ENCODE results near the gene SRPRB.

SRPRB gene

DNA sequence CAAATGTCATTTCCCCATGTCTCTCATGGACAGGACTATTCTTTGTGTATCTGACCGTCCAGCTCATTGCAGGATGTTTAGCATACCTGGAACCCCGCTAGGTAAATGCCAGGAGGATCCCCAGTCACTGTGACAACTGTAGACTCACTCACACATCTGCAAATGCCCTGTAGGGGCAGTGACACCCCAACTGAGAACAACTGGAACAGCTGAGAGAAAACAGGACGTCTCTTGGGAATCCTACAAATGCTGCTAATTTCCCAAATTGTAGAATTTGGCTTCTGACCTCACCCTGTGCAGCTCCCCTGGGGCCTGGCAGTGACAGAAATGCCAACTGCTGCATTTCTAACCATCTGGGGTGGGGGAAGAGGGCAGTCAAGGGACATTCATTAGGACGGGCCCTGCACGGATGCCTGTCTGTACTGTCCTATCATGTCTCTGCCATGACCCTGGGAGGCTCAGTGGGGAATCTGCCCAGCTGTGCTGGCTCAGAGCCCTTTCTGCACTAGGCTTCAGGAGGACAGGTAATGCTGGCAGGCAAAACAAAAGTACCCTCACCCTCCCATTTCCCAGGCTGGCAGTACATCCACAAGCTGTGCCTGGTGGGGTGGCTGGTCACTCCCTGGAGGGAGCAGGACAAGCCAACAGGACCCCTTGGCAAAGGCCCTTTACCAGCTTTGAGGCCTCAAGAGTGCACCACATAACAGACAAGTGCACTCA lies 59.7 kb downstream of the SRPRB start:
- TF ChIP-seq, protein P1, sequence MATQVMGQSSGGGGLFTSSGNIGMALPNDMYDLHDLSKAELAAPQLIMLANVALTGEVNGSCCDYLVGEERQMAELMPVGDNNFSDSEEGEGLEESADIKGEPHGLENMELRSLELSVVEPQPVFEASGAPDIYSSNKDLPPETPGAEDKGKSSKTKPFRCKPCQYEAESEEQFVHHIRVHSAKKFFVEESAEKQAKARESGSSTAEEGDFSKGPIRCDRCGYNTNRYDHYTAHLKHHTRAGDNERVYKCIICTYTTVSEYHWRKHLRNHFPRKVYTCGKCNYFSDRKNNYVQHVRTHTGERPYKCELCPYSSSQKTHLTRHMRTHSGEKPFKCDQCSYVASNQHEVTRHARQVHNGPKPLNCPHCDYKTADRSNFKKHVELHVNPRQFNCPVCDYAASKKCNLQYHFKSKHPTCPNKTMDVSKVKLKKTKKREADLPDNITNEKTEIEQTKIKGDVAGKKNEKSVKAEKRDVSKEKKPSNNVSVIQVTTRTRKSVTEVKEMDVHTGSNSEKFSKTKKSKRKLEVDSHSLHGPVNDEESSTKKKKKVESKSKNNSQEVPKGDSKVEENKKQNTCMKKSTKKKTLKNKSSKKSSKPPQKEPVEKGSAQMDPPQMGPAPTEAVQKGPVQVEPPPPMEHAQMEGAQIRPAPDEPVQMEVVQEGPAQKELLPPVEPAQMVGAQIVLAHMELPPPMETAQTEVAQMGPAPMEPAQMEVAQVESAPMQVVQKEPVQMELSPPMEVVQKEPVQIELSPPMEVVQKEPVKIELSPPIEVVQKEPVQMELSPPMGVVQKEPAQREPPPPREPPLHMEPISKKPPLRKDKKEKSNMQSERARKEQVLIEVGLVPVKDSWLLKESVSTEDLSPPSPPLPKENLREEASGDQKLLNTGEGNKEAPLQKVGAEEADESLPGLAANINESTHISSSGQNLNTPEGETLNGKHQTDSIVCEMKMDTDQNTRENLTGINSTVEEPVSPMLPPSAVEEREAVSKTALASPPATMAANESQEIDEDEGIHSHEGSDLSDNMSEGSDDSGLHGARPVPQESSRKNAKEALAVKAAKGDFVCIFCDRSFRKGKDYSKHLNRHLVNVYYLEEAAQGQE (IDR thresholded peaks at IDR 0.05; ENCODE audit: insufficient replicate concordance, low read depth) = no peak
- TF ChIP-seq GABPA (IDR thresholded peaks at IDR 0.05; ENCODE audit: low read depth) = no peak
- no peak for TF ChIP-seq SPI1 (IDR thresholded peaks at IDR 0.05; ENCODE audit: borderline replicate concordance, low read depth)
- TF ChIP-seq, protein P2, sequence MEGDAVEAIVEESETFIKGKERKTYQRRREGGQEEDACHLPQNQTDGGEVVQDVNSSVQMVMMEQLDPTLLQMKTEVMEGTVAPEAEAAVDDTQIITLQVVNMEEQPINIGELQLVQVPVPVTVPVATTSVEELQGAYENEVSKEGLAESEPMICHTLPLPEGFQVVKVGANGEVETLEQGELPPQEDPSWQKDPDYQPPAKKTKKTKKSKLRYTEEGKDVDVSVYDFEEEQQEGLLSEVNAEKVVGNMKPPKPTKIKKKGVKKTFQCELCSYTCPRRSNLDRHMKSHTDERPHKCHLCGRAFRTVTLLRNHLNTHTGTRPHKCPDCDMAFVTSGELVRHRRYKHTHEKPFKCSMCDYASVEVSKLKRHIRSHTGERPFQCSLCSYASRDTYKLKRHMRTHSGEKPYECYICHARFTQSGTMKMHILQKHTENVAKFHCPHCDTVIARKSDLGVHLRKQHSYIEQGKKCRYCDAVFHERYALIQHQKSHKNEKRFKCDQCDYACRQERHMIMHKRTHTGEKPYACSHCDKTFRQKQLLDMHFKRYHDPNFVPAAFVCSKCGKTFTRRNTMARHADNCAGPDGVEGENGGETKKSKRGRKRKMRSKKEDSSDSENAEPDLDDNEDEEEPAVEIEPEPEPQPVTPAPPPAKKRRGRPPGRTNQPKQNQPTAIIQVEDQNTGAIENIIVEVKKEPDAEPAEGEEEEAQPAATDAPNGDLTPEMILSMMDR (IDR thresholded peaks at IDR 0.05; ENCODE audit: insufficient read depth, low read length) = no peak
- no peak for TF ChIP-seq POLR2AphosphoS5 (IDR thresholded peaks at IDR 0.05; ENCODE audit: low read depth)
- Histone ChIP-seq H3K27me3 (ENCODE audit: insufficient read depth, poor library complexity, severe bottlenecking) (no peaks in the 10 kb centered on the region), H3K27ac (replicated peaks) (no peak overlapping the region), H3K4me3 (replicated peaks; ENCODE audit: insufficient read depth, low read length) (no peak overlapping the region)
- no peak for DNase-seq (ENCODE audit: low read depth in 1 of 2, low spot score in 1 of 2)

DNA sequence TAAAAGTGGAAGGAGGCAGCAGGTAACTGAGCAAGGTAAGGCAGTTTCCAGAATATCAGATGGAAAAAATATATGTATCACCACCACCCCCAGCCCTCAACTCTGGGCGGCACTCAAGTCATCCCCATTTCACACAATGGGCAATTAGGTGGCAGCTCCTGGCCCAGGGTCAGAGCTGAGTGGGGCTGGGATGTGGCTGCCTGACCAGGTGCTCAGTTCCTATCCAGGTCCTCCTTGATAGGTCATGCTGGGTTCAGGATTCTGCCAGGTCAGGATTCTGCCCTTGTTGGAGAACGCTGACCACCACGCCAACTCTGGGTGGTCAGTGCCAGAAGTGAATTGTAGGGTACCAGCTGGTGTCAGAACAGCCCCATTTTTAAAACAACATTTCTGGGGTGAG lies 60.5 kb downstream of the SRPRB start:
- H3K27me3 ChIP-seq (ENCODE audit: insufficient read depth, poor library complexity, severe bottlenecking) = no peaks in the 10 kb centered on the region
- DNase-seq (ENCODE audit: low read depth in 1 of 2, low spot score in 1 of 2) = no peak
- TF ChIP-seq, protein P2 (IDR thresholded peaks at IDR 0.05; ENCODE audit: insufficient read depth, low read length) = no peak
- TF ChIP-seq POLR2AphosphoS5 (IDR thresholded peaks at IDR 0.05; ENCODE audit: low read depth) (no peak), SPI1 (IDR thresholded peaks at IDR 0.05; ENCODE audit: borderline replicate concordance, low read depth) (no peak)
- TF ChIP-seq, protein P1 (IDR thresholded peaks at IDR 0.05; ENCODE audit: insufficient replicate concordance, low read depth) = no peak
- H3K4me3 ChIP-seq (replicated peaks; ENCODE audit: insufficient read depth, low read length) = no peak overlapping the region
- no peak overlapping the region for H3K27ac ChIP-seq (replicated peaks)

DNA sequence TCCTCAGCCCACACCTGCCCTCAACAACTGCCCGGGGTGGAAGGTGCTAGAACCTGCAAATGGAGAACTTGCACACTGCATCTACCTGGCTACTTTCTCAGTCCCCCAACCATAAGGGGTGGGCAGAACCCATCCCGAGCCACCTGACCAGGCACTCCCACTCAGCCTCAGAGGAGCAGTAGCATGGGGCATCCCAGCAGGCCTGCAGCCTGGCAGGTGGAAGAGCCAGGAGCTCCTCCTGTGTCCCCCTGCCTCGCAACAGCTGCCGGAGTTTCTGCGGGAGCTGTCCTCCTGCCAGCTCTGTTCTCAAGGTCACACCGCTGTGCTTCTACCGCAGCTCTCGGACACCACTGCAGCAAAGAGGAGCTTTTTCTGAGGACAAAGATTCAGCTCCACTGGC lies 62.6 kb downstream of the SRPRB start:
- DNase-seq (ENCODE audit: low read depth in 1 of 2, low spot score in 1 of 2) = no peak
- TF ChIP-seq POLR2AphosphoS5 (IDR thresholded peaks at IDR 0.05; ENCODE audit: low read depth) = no peak
- TF ChIP-seq, protein P2 (IDR thresholded peaks at IDR 0.05; ENCODE audit: insufficient read depth, low read length) = no peak
- TF ChIP-seq SPI1 (IDR thresholded peaks at IDR 0.05; ENCODE audit: borderline replicate concordance, low read depth) = no peak
- TF ChIP-seq GABPA (IDR thresholded peaks at IDR 0.05; ENCODE audit: low read depth) = no peak
- TF ChIP-seq, protein P1 (IDR thresholded peaks at IDR 0.05; ENCODE audit: insufficient replicate concordance, low read depth) = no peak
- H3K27me3 ChIP-seq (ENCODE audit: insufficient read depth, poor library complexity, severe bottlenecking) = no peaks in the 10 kb centered on the region
- H3K4me3 ChIP-seq (replicated peaks; ENCODE audit: insufficient read depth, low read length) = no peak overlapping the region
- no peak overlapping the region for H3K27ac ChIP-seq (replicated peaks)

Measured in HL-60 (cell line).